K562 (cell line): Measurements from ENCODE around the gene SPATA32. TPM values are rescaled to one million over a fixed set of nuclear protein-coding genes. Genes with fewer than 3 reads are reported as not detected.

Experiments used
- ATAC-seq: fragments of 200-7000 bp; cut with Tn5 transposase; 3 replicates; pipeline ENCODE4 v1.9.1; 2020; ENCODE audit warnings: moderate library complexity
- BruUV-seq: library from RNA; stranded (reverse); fragments of 400-500 nt; replicated peaks from 2 replicates; lab custom pipeline; 2021; lab: Mats Ljungman, UMichigan
- CTCF ChIA-PET: fragments of 300-600 bp; formaldehyde crosslinking; extraction: SDS; loops from one replicate; lab custom pipeline; 2021; ENCODE audit warnings: low intra/inter-chr PET ratio; lab: Yijun Ruan, JAX
- POLR2A ChIA-PET: fragments of 300-600, 350-650 bp; sonication (Branson Sonifier 250); formaldehyde crosslinking; extraction: SDS; loops from one replicate; lab custom pipeline; 2021; ENCODE audit warnings: antibody characterized with exemption, inconsistent platforms; lab: Yijun Ruan, JAX
- DNase-seq, 4 experiments: peaks; one replicate each; pipeline versions ENCODE4 v3.0.0 to v3.0.0-alpha.2; 2011 to 2018; ENCODE audit warnings: low spot score in 3 of 4, mixed read lengths in 3 of 4; ENCODE audit errors: extremely low read depth in 1 of 4
- FAIRE-seq: peaks from 2 replicates; lab custom pipeline; 2011; peaks lifted over from hg19 to GRCh38; lab: Jason Lieb, UNC
- H2AFZ ChIP-seq: 2 replicates; pipeline ENCODE4 v1.6.0; 2011; ENCODE audit warnings: low read depth, low read length, control low read depth, inconsistent platforms
- H3K27ac ChIP-seq: fragments of 200-600 bp; 3 replicates; pipeline ENCODE4 v1.8.0; 2011; ENCODE audit warnings: low read depth, mild to moderate bottlenecking, control low read depth, inconsistent platforms, low read length, moderate library complexity, mixed read lengths; ENCODE audit errors: extremely low read depth
- H3K27me3 ChIP-seq, 2 experiments: fragments of 300-600 bp in 1 of 2; 2 replicates in 1 of 2; 3 replicates in 1 of 2; pipeline versions ENCODE4 v1.6.0 to v1.8.0; 2011; ENCODE audit warnings: inconsistent platforms in 2 of 2, low read length in 2 of 2, mild to moderate bottlenecking in 1 of 2, mixed read lengths in 1 of 2, moderate library complexity in 1 of 2; ENCODE audit not compliant: control insufficient read depth in 2 of 2, insufficient read depth in 2 of 2
- H3K36me3 ChIP-seq: fragments of 300-600 bp; 3 replicates; pipeline ENCODE4 v1.8.0; 2011; ENCODE audit warnings: mild to moderate bottlenecking, low read length, inconsistent platforms; ENCODE audit not compliant: control insufficient read depth, insufficient read depth
- H3K4me1 ChIP-seq, 2 experiments: fragments of 200-600 bp in 1 of 2; replicated peaks in 1 of 2; 2 replicates in 1 of 2; 3 replicates in 1 of 2; pipeline versions ENCODE4 v1.5.1 to v1.8.0; 2011; ENCODE audit warnings: inconsistent platforms in 2 of 2, low read length in 2 of 2, mild to moderate bottlenecking in 1 of 2, mixed read lengths in 1 of 2, moderate library complexity in 1 of 2; ENCODE audit not compliant: control insufficient read depth in 2 of 2, insufficient read depth in 2 of 2
- H3K4me2 ChIP-seq: 2 replicates; pipeline ENCODE4 v1.6.1; 2011; ENCODE audit warnings: low read length, control low read depth, inconsistent platforms, mixed read lengths; ENCODE audit not compliant: insufficient read depth
- H3K4me3 ChIP-seq: fragments of 200-600 bp; sonication (generic), shearing (Covaris generic); 2 replicates; pipeline ENCODE4 v1.5.1; 2016; ENCODE audit warnings: control low read depth, inconsistent platforms
- H3K79me2 ChIP-seq: fragments of 200-600 bp; 3 replicates; pipeline ENCODE4 v1.8.0; 2011; ENCODE audit warnings: low read length, inconsistent platforms; ENCODE audit not compliant: control insufficient read depth, insufficient read depth
- H3K9ac ChIP-seq, 2 experiments: 2 replicates each; pipeline versions ENCODE4 v1.6.0 to v1.6.1; 2011; ENCODE audit warnings: low read depth in 2 of 2, low read length in 2 of 2, control low read depth in 1 of 2, inconsistent platforms in 1 of 2, mild to moderate bottlenecking in 1 of 2, mixed read lengths in 1 of 2; ENCODE audit not compliant: insufficient read depth in 1 of 2
- H3K9me1 ChIP-seq: one replicate; pipeline ENCODE4 v1.6.0; 2011; ENCODE audit warnings: inconsistent platforms, mild to moderate bottlenecking, low read length, moderate library complexity; ENCODE audit not compliant: control insufficient read depth, insufficient read depth
- H3K9me3 ChIP-seq: replicated peaks from 2 replicates; pipeline ENCODE4 v1.5.1; 2011; ENCODE audit warnings: low read depth, low read length, inconsistent platforms; ENCODE audit not compliant: control insufficient read depth, insufficient read depth
- H4K20me1 ChIP-seq: replicated peaks from 2 replicates; pipeline ENCODE4 v1.6.1; 2011; ENCODE audit warnings: low read length, inconsistent platforms, mixed read lengths; ENCODE audit not compliant: control insufficient read depth, insufficient read depth
- GTF2A2 ChIP-seq: IDR thresholded peaks from 2 replicates; pipeline ENCODE4 v1.6.1; 2016; ENCODE audit warnings: mild to moderate bottlenecking, missing genetic modification characterization, missing compliant biosample characterization
- NFYB ChIP-seq: IDR thresholded peaks from 2 replicates; pipeline ENCODE4 v1.6.1; 2011; ENCODE audit warnings: mild to moderate bottlenecking, moderate library complexity; ENCODE audit not compliant: insufficient read length; ENCODE audit errors: extremely low read depth
- TAL1 ChIP-seq: fragments of 450-650 bp; IDR thresholded peaks from 2 replicates; pipeline ENCODE4 v1.6.1; 2016; ENCODE audit warnings: mild to moderate bottlenecking
- THRAP3 ChIP-seq: fragments of 450-650 bp; IDR thresholded peaks from 2 replicates; pipeline ENCODE4 v1.6.1; 2016; ENCODE audit warnings: mild to moderate bottlenecking, inconsistent platforms, borderline replicate concordance
- ZBTB33 ChIP-seq: sonication (generic); formaldehyde crosslinking; IDR thresholded peaks from 2 replicates; pipeline ENCODE4 v1.8.1; 2023; ENCODE audit warnings: mild to moderate bottlenecking, missing genetic modification reagents
- ZNF23 ChIP-seq: fragments of 250-450 bp; sonication (Bioruptor Pico); IDR thresholded peaks from 2 replicates; pipeline ENCODE4 v1.4.0; 2020; ENCODE audit warnings: mild to moderate bottlenecking
- WGBS: fragments of 100-300 bp; shearing (Covaris generic); methylation state at CpG from one replicate; pipeline ENCODE4 v1.1.6; 2016; ENCODE audit warnings: low coverage, mixed read lengths; ENCODE audit not compliant: insufficient coverage; ENCODE audit errors: missing lambda C conversion rate; 5-methylcytosine and 5-hydroxymethylcytosine counted together
- in situ Hi-C: fragments of 300-500 bp; cut with MboI; formaldehyde crosslinking; loops from 4 replicates; pipeline ENCODE4 v1.15.0; 2018; ENCODE audit warnings: inconsistent platforms, mixed read lengths
- intact Hi-C: fragments of 100-400 bp; cut with micrococcal nuclease; formaldehyde crosslinking; loops from 2 replicates; pipeline ENCODE4 v1.14.2; 2022
- polyA plus RNA-seq, 8 experiments: library from polyadenylated mRNA; depleted of rRNA in 4 of 8; stranded (reverse) in 5 of 8; unstranded in 3 of 8; fragments of >200 nt; fragmentation: Nextera tagmentation in 2 of 8; fragmentation: Illumina TruSeq in 1 of 8; extraction: Ambion mirVana in 2 of 8; extraction: Trizol in 1 of 8; gene quantifications; 2 replicates each; pipeline versions ENCODE4 v1.2.1 to v1.2.3, GENCODE V29; 2011 to 2014; ENCODE audit warnings: inconsistent platforms in 1 of 8, missing spikeins in 1 of 8
- total RNA-seq, 7 experiments: library from RNA; depleted of rRNA in 6 of 7; stranded (reverse); fragments of >200 nt in 6 of 7; fragmentation: Illumina TruSeq in 2 of 7; extraction: Trizol in 2 of 7; gene quantifications; 2 replicates each; pipeline versions ENCODE4 v1.2.1 to v1.2.3, GENCODE V29; 2011 to 2021; ENCODE audit warnings: low replicate concordance in 1 of 7
- TF ChIP-seq, protein P1 (sequence below), 2 experiments: IDR thresholded peaks in 1 of 2; conservative IDR thresholded peaks in 1 of 2; 2 replicates each; pipeline ENCODE4 v1.6.1; 2016; ENCODE audit warnings: low read depth in 2 of 2, mild to moderate bottlenecking in 1 of 2, missing compliant biosample characterization in 1 of 2, missing genetic modification characterization in 1 of 2, moderate library complexity in 1 of 2
- TF ChIP-seq, protein P2 (sequence below): fragments of 450-650 bp; formaldehyde crosslinking; IDR thresholded peaks from 2 replicates; pipeline ENCODE4 v1.4.0; 2022; ENCODE audit warnings: mild to moderate bottlenecking, moderate library complexity

Gene SPATA32
- total and polyA plus RNA-seq, 9 of the 15 experiments (the other 6 are each of a cell fraction or from before 2014, with no cell fraction given), result 0.03 to 0.06 TPM; not detected in 7

- no peak for FAIRE-seq
- ChIA-PET POLR2A (interaction anchor here (0.6 kb wide), 1 partner anchor 32 kb away, joined by 5 read pairs; no protein-coding TSS in a partner anchor), CTCF (no interaction called here)
- Histone ChIP-seq H3K4me2 (no peak overlapping the region), H3K9me1 (no peaks in the 10 kb centered on the region), H4K20me1 (no peaks in the 10 kb centered on the region), H3K4me3 (no peak overlapping the region), H3K27ac (no peak overlapping the region), H3K36me3 (peaks cover 43% of the 10 kb centered on the region; the same call in 2 of the 3 replicates)
- no peak for TF ChIP-seq THRAP3
- TF ChIP-seq ZBTB33, result peak; percentile 73
- TF ChIP-seq, all 486 proteins: peak for 1
- ATAC-seq, result no peak
- Histone ChIP-seq H3K4me1 (peaks cover 2 to 49% of the 10 kb centered on the region in 2 experiments; a peak in 4 of 5 replicates), H3K9me3 (no peaks in the 10 kb centered on the region), H3K27me3 (no peaks in the 10 kb centered on the region), H2AFZ (no peak overlapping the region), H3K9ac (peak overlapping the region in 1 of 2 experiments; percentile 50; a peak in 1 of 4 replicates), H3K79me2 (peaks cover 8% of the 10 kb centered on the region)
- no peak for DNase-seq
- intact Hi-C loops, result no loop called here
- no TSS peak for BruUV-seq
- in situ Hi-C loops, result no loop called here
- 91% methylated on average over 18 of the region's 18 CpGs for WGBS
Observed at GRCh38 chr17:45243750-45244149, 18.1 kb downstream of the SPATA32 start.

DNA sequence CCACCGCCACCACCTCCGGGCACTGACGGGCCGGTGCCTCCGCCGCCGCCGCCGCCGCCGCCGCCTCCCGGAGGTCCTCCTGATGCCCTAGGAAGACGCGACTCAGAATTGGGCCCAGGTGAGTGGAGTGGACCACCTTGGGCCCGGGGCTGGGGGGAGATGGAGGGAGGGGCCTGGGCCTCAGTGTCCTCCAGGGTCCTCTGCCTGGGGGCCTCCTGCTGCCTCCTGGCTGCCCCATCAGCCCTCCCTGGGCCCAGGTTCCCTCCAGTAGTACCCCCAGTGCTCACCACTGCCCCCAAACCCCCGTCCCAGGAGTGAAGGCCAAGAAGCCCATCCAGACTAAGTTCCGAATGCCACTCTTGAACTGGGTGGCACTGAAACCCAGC is 19.9 kb downstream of the SPATA32 start:
- Histone ChIP-seq H3K9ac (no peak overlapping the region), H2AFZ (no peak overlapping the region), H3K27ac (no peak overlapping the region), H3K27me3 (no peaks in the 10 kb centered on the region), H3K4me1 (peaks cover 0 to 32% of the 10 kb centered on the region in 2 experiments; a peak in 3 of 5 replicates), H3K9me3 (no peaks in the 10 kb centered on the region), H3K4me3 (no peak overlapping the region), H3K36me3 (peaks cover 50% of the 10 kb centered on the region; the same call in 2 of the 3 replicates), H4K20me1 (no peaks in the 10 kb centered on the region)
- FAIRE-seq, result no peak
- CTCF ChIA-PET, result no interaction called here
- DNase-seq, result no peak
- WGBS, result 86% methylated on average over 1 of the region's 18 CpGs
- intact Hi-C loops, result no loop called here
- TF ChIP-seq NFYB, result no peak
- TF ChIP-seq, protein P1, sequence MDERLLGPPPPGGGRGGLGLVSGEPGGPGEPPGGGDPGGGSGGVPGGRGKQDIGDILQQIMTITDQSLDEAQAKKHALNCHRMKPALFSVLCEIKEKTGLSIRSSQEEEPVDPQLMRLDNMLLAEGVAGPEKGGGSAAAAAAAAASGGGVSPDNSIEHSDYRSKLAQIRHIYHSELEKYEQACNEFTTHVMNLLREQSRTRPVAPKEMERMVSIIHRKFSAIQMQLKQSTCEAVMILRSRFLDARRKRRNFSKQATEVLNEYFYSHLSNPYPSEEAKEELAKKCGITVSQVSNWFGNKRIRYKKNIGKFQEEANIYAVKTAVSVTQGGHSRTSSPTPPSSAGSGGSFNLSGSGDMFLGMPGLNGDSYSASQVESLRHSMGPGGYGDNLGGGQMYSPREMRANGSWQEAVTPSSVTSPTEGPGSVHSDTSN (CRISPR knock-in tag; IDR thresholded peaks at IDR 0.05; ENCODE audit: low read depth), result no peak
- TF ChIP-seq, protein P1 (tag; conservative IDR thresholded peaks at IDR 0.05; ENCODE audit: low read depth), result no peak
- TF ChIP-seq ZNF23 (CRISPR knock-in tag), result no peak
- TF ChIP-seq GTF2A2 (tag), result no peak
- TF ChIP-seq TAL1, result no peak
- TF ChIP-seq, protein P2, sequence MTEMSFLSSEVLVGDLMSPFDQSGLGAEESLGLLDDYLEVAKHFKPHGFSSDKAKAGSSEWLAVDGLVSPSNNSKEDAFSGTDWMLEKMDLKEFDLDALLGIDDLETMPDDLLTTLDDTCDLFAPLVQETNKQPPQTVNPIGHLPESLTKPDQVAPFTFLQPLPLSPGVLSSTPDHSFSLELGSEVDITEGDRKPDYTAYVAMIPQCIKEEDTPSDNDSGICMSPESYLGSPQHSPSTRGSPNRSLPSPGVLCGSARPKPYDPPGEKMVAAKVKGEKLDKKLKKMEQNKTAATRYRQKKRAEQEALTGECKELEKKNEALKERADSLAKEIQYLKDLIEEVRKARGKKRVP (CRISPR knock-in tag), result no peak
- TF ChIP-seq, all 486 proteins: peak for 0
- no peaks in the 10 kb centered on the region for H3K9me1 ChIP-seq
- in situ Hi-C loops, result no loop called here
- H3K4me2 ChIP-seq, result no peak overlapping the region
- BruUV-seq, result no TSS peak
- POLR2A ChIA-PET, result no interaction called here
- H3K79me2 ChIP-seq, result no peaks in the 10 kb centered on the region
- ATAC-seq, result no peak
